HepG2 (cell line): Measurements from ENCODE around the gene SVOP. TPM values are rescaled to one million over a fixed set of nuclear protein-coding genes. Genes with fewer than 3 reads are reported as not detected.

Experiments used
- AKAP8 ChIP-seq: sonication (generic); formaldehyde crosslinking; IDR thresholded peaks from 2 replicates; pipeline ENCODE4 v1.5.1; 2020; ENCODE audit warnings: mild to moderate bottlenecking, missing genetic modification reagents
- ATAD3A ChIP-seq: sonication (generic); formaldehyde crosslinking; IDR thresholded peaks from 2 replicates; pipeline ENCODE4 v1.4.0; 2020; ENCODE audit warnings: missing genetic modification reagents
- CEBPG ChIP-seq: IDR thresholded peaks from 2 replicates; pipeline ENCODE4 v1.6.1; 2016
- EP300 ChIP-seq, 3 experiments: sonication (generic) in 1 of 3; formaldehyde crosslinking in 1 of 3; IDR thresholded peaks; 2 replicates each; pipeline versions ENCODE4 v1.5.1 to v1.6.1; 2011 to 2020; ENCODE audit warnings: low read depth in 2 of 3, low read length in 2 of 3, borderline replicate concordance in 1 of 3, improper control_type of control experiment in 1 of 3, mild to moderate bottlenecking in 1 of 3, missing genetic modification reagents in 1 of 3, moderate library complexity in 1 of 3
- ERF ChIP-seq: IDR thresholded peaks from 2 replicates; pipeline ENCODE4 v1.6.1; 2018; ENCODE audit warnings: missing biosample characterization, missing genetic modification reagents
- HMGA1 ChIP-seq: sonication (generic); formaldehyde crosslinking; conservative IDR thresholded peaks from 2 replicates; pipeline ENCODE4 v1.4.0; 2020; ENCODE audit warnings: missing genetic modification reagents
- HNRNPLL ChIP-seq: fragments of 200-400 bp; formaldehyde crosslinking; IDR thresholded peaks from 2 replicates; pipeline ENCODE4 v1.6.1; 2017; ENCODE audit warnings: mild to moderate bottlenecking, low read depth, low read length; ENCODE audit not compliant: poor library complexity, severe bottlenecking
- HOXA5 ChIP-seq: sonication (generic); formaldehyde crosslinking; IDR thresholded peaks from 2 replicates; pipeline ENCODE4 v1.4.0; 2020; ENCODE audit warnings: missing genetic modification reagents
- MYC ChIP-seq: sonication (generic); formaldehyde crosslinking; IDR thresholded peaks from 2 replicates; pipeline ENCODE4 v1.9.0; 2021; ENCODE audit warnings: missing genetic modification reagents, borderline replicate concordance
- NFYC ChIP-seq: IDR thresholded peaks from 2 replicates; pipeline ENCODE4 v1.6.1; 2016; ENCODE audit warnings: missing genetic modification reagents, missing compliant biosample characterization
- ONECUT2 ChIP-seq: sonication (generic); formaldehyde crosslinking; IDR thresholded peaks from 2 replicates; pipeline ENCODE4 v1.4.0; 2020; ENCODE audit warnings: missing genetic modification reagents
- POGZ ChIP-seq: sonication (generic); formaldehyde crosslinking; IDR thresholded peaks from 2 replicates; pipeline ENCODE4 v1.4.0; 2020; ENCODE audit warnings: mild to moderate bottlenecking, missing genetic modification reagents
- REL ChIP-seq: sonication (generic); formaldehyde crosslinking; conservative IDR thresholded peaks from 2 replicates; pipeline ENCODE4 v1.8.0; 2022; ENCODE audit warnings: mild to moderate bottlenecking, missing genetic modification reagents, moderate library complexity
- SMC3 ChIP-seq: IDR thresholded peaks from 2 replicates; pipeline ENCODE4 v1.6.1; 2011; ENCODE audit warnings: low read length, improper control_type of control experiment
- SP1 ChIP-seq, 2 experiments: fragments of 450-650 bp in 1 of 2; sonication (generic) in 1 of 2; formaldehyde crosslinking in 1 of 2; IDR thresholded peaks; 2 replicates each; pipeline versions ENCODE4 v1.4.0 to v1.6.1; 2016 to 2020; ENCODE audit warnings: missing genetic modification reagents in 1 of 2
- YEATS4 ChIP-seq: sonication (generic); formaldehyde crosslinking; IDR thresholded peaks from 2 replicates; pipeline ENCODE4 v1.4.0; 2020; ENCODE audit warnings: missing genetic modification reagents, borderline replicate concordance
- ZNF180 ChIP-seq: sonication (generic); formaldehyde crosslinking; IDR thresholded peaks from 2 replicates; pipeline ENCODE4 v1.4.0; 2020; ENCODE audit warnings: low read depth, missing genetic modification reagents, borderline replicate concordance
- ZNF292 ChIP-seq: sonication (generic); formaldehyde crosslinking; IDR thresholded peaks from 2 replicates; pipeline ENCODE4 v1.8.1; 2022; ENCODE audit warnings: mild to moderate bottlenecking, low read depth, missing genetic modification reagents, borderline replicate concordance
- ZNF343 ChIP-seq: sonication (generic); formaldehyde crosslinking; IDR thresholded peaks from 2 replicates; pipeline ENCODE4 v1.4.0; 2020; ENCODE audit warnings: mild to moderate bottlenecking, missing genetic modification reagents
- ZNF430 ChIP-seq: sonication (generic); formaldehyde crosslinking; IDR thresholded peaks from 2 replicates; pipeline ENCODE4 v1.9.0; 2021; ENCODE audit warnings: mild to moderate bottlenecking, missing genetic modification reagents
- ZNF589 ChIP-seq: sonication (generic); formaldehyde crosslinking; conservative IDR thresholded peaks from 2 replicates; pipeline ENCODE4 v1.8.0; 2022; ENCODE audit warnings: mild to moderate bottlenecking, moderate library complexity, missing genetic modification reagents
- ZNF740 ChIP-seq: sonication (generic); formaldehyde crosslinking; IDR thresholded peaks from 2 replicates; pipeline ENCODE4 v1.4.0; 2020; ENCODE audit warnings: missing genetic modification reagents
- ZNF773 ChIP-seq: sonication (generic); formaldehyde crosslinking; IDR thresholded peaks from 2 replicates; pipeline ENCODE4 v1.4.0; 2020; ENCODE audit warnings: missing genetic modification reagents, borderline replicate concordance
- ZSCAN12 ChIP-seq: sonication (generic); formaldehyde crosslinking; IDR thresholded peaks from 2 replicates; pipeline ENCODE4 v1.9.0; 2021; ENCODE audit warnings: mild to moderate bottlenecking, missing genetic modification reagents
- polyA plus RNA-seq, 8 experiments: library from polyadenylated mRNA; depleted of rRNA in 3 of 8; stranded (reverse) in 7 of 8; unstranded in 1 of 8; fragments of >200 nt; fragmentation: Illumina TruSeq in 4 of 8; extraction: Trizol in 4 of 8; gene quantifications; 2 replicates each; pipeline versions ENCODE4 v1.2.1 to v1.2.3, GENCODE V29; 2011 to 2016; ENCODE audit warnings: low read depth in 4 of 8, missing spikeins in 1 of 8, mixed read lengths in 1 of 8; ENCODE audit not compliant: insufficient read depth in 1 of 8
- total RNA-seq, 5 experiments: library from RNA; depleted of rRNA; stranded (reverse); fragments of >200 nt; fragmentation: Illumina TruSeq; extraction: Trizol; gene quantifications; 2 replicates each; pipeline ENCODE4 v1.2.3, GENCODE V29; 2016; ENCODE audit warnings: low read depth in 1 of 5
- TF ChIP-seq, protein P1 (sequence below): sonication (generic); formaldehyde crosslinking; IDR thresholded peaks from 2 replicates; pipeline ENCODE4 v1.4.0; 2020; ENCODE audit warnings: mild to moderate bottlenecking, missing genetic modification reagents
- TF ChIP-seq, protein P2 (sequence below): sonication (generic); formaldehyde crosslinking; IDR thresholded peaks from 2 replicates; pipeline ENCODE4 v1.5.0; 2020; ENCODE audit warnings: mild to moderate bottlenecking, missing genetic modification reagents, borderline replicate concordance

SVOP gene
- total and polyA plus RNA-seq, 2 of the 13 experiments (the other 11 are each of a cell fraction or from before 2014, with no cell fraction given), result not detected

GRCh38 chr12:109052414-109053323 is 31.8 kb upstream of the SVOP start, which contains the start of gene USP30 (continued):
- 0 out of 2 replicates have a peak, but pooled peaks have one; percentile 30 for TF ChIP-seq ZNF740 (CRISPR knock-in tag)
- TF ChIP-seq ERF (CRISPR knock-in tag), result peak; percentile 88
- TF ChIP-seq HMGA1 (CRISPR knock-in tag), result no peak
- peak; percentile 80; the same call in 1 of the 2 replicates for TF ChIP-seq MYC (CRISPR knock-in tag)
- TF ChIP-seq ZNF430 (CRISPR knock-in tag), result peak; percentile 87; the same call in 1 of the 2 replicates
- TF ChIP-seq NFYC (CRISPR knock-in tag), result peak; percentile 39; the same call in 1 of the 2 replicates
- peak; percentile 89 for TF ChIP-seq HNRNPLL
- TF ChIP-seq EP300 (IDR thresholded peaks at IDR 0.05; ENCODE audit: low read depth in 2 of 2, low read length in 2 of 2), result peak; percentile 51 to 61; a peak in 1 of 4 replicates
- TF ChIP-seq EP300 (CRISPR knock-in tag; IDR thresholded peaks at IDR 0.05; ENCODE audit: borderline replicate concordance), result no peak
- TF ChIP-seq REL (CRISPR knock-in tag), result peak; percentile 20; the same call in 1 of the 2 replicates
- peak; percentile 72 for TF ChIP-seq ZNF589 (CRISPR knock-in tag)
- no peak for TF ChIP-seq ONECUT2
- no peak for TF ChIP-seq ATAD3A (CRISPR knock-in tag)
- peak; percentile 98 for TF ChIP-seq POGZ
- no peak; the same call in 1 of the 2 replicates for TF ChIP-seq ZNF773 (CRISPR knock-in tag)
- no peak for TF ChIP-seq SMC3
- TF ChIP-seq ZSCAN12 (CRISPR knock-in tag), result 0 out of 2 replicates have a peak, but pooled peaks have one; percentile 25
- TF ChIP-seq HOXA5, result peak; percentile 95
- TF ChIP-seq ZNF180 (CRISPR knock-in tag), result no peak
- no peak for TF ChIP-seq ZNF292 (CRISPR knock-in tag)
- TF ChIP-seq, protein P1, sequence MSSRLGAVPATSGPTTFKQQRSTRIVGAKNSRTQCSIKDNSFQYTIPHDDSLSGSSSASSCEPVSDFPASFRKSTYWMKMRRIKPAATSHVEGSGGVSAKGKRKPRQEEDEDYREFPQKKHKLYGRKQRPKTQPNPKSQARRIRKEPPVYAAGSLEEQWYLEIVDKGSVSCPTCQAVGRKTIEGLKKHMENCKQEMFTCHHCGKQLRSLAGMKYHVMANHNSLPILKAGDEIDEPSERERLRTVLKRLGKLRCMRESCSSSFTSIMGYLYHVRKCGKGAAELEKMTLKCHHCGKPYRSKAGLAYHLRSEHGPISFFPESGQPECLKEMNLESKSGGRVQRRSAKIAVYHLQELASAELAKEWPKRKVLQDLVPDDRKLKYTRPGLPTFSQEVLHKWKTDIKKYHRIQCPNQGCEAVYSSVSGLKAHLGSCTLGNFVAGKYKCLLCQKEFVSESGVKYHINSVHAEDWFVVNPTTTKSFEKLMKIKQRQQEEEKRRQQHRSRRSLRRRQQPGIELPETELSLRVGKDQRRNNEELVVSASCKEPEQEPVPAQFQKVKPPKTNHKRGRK, result no peak
- TF ChIP-seq SP1 (IDR thresholded peaks at IDR 0.05), result no peak
- peak; percentile 95 for TF ChIP-seq SP1 (CRISPR knock-in tag; IDR thresholded peaks at IDR 0.05)
- TF ChIP-seq, protein P2, sequence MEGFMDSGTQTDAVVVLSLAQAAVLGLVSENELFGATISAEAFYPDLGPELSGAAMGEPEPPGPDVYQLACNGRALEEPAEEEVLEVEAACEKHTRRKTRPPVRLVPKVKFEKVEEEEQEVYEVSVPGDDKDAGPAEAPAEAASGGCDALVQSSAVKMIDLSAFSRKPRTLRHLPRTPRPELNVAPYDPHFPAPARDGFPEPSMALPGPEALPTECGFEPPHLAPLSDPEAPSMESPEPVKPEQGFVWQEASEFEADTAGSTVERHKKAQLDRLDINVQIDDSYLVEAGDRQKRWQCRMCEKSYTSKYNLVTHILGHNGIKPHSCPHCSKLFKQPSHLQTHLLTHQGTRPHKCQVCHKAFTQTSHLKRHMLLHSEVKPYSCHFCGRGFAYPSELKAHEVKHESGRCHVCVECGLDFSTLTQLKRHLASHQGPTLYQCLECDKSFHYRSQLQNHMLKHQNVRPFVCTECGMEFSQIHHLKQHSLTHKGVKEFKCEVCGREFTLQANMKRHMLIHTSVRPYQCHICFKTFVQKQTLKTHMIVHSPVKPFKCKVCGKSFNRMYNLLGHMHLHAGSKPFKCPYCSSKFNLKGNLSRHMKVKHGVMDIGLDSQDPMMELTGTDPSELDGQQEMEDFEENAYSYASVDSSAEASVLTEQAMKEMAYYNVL (CRISPR knock-in tag), result peak; percentile 87
- peak; percentile 63 for TF ChIP-seq CEBPG (CRISPR knock-in tag)
- no peak for TF ChIP-seq ZNF343 (CRISPR knock-in tag)
- TF ChIP-seq AKAP8 (CRISPR knock-in tag), result no peak
- peak; percentile 98 for TF ChIP-seq YEATS4 (CRISPR knock-in tag)
